HUES6 (cell line): Measurements from ENCODE around the gene SKIC8.

Source experiments
- H3K27ac ChIP-seq: 2 replicates; pipeline ENCODE4 v1.7.0; 2013; ENCODE audit warnings: low read depth, mild to moderate bottlenecking, low read length, inconsistent platforms
- H3K27me3 ChIP-seq: 2 replicates; pipeline ENCODE4 v1.6.1; 2013; ENCODE audit warnings: low read length; ENCODE audit not compliant: control insufficient read depth, insufficient read depth
- H3K36me3 ChIP-seq: 2 replicates; pipeline ENCODE4 v1.6.1; 2013; ENCODE audit warnings: low read length; ENCODE audit not compliant: control insufficient read depth, insufficient read depth
- H3K4me1 ChIP-seq: 2 replicates; pipeline ENCODE4 v1.6.1; 2013; ENCODE audit warnings: low read length; ENCODE audit not compliant: control insufficient read depth, insufficient read depth
- H3K4me3 ChIP-seq: 2 replicates; pipeline ENCODE4 v1.5.1; 2013; ENCODE audit warnings: low read depth, low read length
- H3K9ac ChIP-seq: one replicate; pipeline ENCODE4 v1.6.1; 2013; ENCODE audit warnings: mild to moderate bottlenecking, low read length
- H3K9me3 ChIP-seq: 2 replicates; pipeline ENCODE4 v1.6.1; 2013; ENCODE audit warnings: low read depth, low read length; ENCODE audit not compliant: control insufficient read depth, insufficient read depth

Gene SKIC8

DNA sequence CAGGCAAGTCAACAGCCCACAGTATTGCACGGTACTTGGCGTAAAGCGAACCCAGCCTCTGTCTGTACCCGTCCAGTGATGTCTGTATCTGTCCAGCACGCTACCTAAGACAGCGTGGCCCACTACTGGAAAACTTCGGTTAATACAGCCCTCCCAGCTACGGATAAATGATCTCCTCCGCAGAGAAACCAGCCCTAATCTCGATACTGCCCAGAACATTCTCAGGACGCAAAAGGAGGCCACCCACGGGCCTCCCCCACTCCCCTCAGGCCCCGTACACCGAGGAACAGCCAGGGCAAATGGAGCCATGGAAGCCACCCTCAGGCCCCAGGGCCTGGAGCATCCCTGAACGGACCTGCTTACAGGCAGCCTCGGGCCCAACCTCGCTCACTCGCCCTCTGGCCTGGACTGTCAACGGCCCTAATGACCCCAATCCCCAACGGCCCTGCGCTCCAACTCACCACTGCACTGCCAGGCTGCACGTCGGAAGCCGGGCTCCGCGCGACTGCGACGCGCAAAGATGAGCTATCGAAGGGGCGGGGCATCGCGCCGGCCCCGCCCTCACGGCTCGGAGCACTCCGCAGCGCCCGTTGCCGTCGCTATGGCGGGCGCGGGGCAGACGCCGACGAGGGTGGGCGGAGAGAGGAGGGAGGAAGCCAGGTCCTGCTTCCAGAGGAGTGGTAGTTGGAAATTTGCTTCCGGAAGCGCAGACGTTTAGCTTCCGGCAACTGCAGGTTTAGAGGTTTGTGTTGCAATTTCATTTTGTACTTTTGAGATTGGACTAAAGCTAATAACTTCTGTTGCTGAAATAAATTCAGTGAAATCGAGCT, at the start of gene SKIC8:
Gene SKIC8, minus strand, starts transcription at position 509 of the 830 bp plus-strand sequence. CDS start 3,923 bp downstream, outside the sequence.
- Histone ChIP-seq H3K27me3 (no peaks in the 10 kb centered on the region), H3K27ac (peak within 1 kb of the TSS; percentile 27; the same call in 1 of the 2 replicates), H3K36me3 (peaks cover 2% of the 10 kb centered on the region; the same call in 1 of the 2 replicates), H3K9me3 (no peaks in the 10 kb centered on the region), H3K4me3 (peak within 1 kb of the TSS; percentile 98), H3K9ac (peak within 1 kb of the TSS; percentile 93), H3K4me1 (peaks cover 11% of the 10 kb centered on the region)

DNA sequence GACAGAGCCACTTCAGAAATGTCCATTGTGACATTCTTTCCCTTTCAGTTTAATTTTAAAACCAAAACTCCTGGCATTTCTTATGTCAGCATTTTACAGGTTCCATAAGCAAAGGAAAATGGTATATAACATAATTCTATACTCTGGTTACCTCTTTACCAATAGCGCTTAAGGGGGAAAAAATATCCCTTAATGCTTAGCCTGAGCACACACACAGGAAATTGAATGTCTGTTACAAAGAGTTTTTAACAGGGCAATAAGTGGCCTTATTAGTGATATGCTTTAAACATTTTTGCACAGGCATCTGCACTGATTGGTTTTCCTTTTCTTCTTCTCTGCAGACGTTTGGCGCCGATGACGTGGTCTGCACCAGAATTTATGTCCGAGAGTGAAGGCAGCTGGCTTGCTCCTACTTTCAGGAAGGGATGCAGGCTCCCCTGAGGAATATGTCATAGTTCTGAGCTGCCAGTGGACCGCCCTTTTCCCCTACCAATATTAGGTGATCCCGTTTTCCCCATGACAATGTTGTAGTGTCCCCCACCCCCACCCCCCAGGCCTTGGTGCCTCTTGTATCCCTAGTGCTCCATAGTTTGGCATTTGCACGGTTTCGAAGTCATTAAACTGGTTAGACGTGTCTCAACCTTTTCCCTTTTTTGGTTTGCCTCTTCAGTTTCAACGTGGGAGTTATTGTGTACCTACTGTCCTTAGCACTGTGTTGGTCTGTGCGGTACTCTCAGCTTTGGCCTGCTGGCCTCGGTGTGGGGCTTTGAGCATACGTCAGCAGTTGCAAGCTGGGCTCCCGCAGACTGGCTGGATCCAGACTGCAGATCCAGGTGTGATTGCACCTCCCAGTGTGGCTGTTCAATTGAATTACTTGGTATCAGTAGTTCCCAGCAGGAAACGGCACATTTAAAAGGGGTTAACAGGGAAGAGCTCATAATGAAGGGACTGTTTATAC, 48.5 kb upstream of the SKIC8 start:
- H3K4me3 ChIP-seq: no peak overlapping the region
- H3K27me3 ChIP-seq: no peaks in the 10 kb centered on the region
- H3K27ac ChIP-seq: no peak overlapping the region
- H3K4me1 ChIP-seq: 0 out of 2 replicates have a peak, but pooled peaks cover 4% of the 10 kb centered on the region
- no peaks in the 10 kb centered on the region for H3K9me3 ChIP-seq
- H3K9ac ChIP-seq: no peak overlapping the region
- peaks cover 39% of the 10 kb centered on the region for H3K36me3 ChIP-seq

DNA sequence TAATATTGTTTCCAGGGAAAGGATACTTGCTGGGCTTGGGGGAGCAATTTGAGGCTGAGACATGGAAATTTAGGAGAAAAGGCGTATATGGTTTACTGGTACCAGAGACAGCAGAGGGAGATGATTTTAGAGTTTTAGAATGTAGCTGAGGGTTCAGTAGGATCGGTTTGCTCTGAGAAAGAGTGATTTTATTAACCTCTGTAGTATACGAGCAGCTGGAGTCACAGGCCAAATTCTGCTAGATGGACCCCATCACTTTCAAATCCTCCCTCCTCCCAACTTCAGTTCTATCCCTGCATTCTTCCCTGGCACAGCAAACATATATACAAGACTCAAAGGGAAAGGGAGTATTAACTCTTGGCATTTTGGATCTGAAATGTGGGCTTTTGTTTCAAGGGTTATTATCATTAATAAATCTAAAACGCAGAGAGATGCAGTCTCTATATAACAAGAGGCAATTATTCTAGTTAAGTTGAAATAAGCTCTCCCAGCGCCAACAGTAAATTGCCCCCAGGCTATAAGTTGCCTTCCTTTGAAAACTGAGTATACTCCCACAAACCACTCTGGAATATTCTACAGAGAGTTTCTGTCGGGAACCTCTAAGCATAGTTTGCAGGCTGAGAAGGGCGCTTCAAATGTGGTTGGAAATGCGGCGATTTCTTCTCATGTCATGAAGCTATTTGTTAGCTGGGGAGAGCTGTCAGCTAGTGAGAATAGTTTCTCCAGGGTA, 46.2 kb upstream of the SKIC8 start:
- Histone ChIP-seq H3K9me3 (no peaks in the 10 kb centered on the region), H3K27me3 (peaks cover 22% of the 10 kb centered on the region), H3K4me3 (no peak overlapping the region), H3K36me3 (peaks cover 39% of the 10 kb centered on the region), H3K4me1 (peaks cover 19% of the 10 kb centered on the region), H3K27ac (no peak overlapping the region), H3K9ac (no peak overlapping the region)

DNA sequence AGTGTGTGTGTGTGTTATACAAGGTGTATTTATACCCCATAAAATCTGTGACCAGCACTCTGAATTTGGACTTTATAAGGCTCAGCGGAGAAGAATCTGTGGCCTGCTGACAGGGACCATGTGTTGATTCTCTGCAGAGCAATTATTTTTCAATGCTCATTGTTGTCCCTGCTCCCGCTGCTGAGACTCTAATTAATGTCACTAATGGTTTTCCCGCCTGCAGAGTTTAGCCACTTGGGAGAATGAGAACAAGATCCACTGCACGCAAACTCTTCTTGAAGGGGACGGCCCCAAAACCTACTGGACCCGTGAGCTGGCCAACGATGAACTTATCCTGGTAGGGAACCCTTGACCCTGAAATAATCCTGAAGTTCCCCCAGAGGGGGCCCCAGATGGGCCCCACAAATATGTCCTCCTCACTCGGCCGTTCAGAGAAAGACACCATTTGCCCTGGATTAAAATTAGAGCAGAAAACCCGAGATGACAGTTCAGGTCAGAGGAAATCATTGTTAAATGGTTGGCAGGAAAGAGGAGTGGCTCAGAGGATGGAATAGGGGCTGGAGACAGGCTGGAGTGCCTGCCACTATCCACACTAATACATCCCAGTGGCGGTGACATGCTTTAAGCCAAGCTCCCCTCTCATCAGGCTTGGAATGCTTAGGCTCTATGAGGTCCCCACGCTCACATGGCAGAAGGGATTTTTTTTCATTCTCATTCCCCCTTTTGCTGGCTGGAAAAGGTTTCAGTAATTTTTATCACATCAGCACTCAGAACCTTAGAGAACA, 44.1 kb upstream of the SKIC8 start:
- H3K27me3 ChIP-seq: peaks cover 43% of the 10 kb centered on the region
- H3K27ac ChIP-seq: no peak overlapping the region

DNA sequence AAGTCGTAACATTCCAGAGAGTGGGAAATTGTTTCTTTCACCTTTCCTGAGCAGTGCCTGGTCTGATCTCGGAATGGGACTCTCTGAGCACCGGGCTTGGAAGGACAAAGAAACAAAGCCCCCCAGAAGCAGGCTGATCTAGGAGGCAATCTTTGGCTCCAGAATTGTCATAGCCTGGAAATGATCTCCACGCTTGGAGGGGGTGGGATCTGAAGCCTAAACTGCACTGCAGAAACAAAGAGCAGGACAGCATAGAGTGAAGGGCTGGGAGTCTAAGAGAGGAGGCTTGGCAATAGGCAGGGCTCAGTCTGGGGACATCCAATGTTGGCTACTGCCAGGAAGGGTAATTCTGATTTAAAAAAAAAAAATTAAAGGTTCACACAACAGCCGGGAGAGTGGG, 42.6 kb upstream of the SKIC8 start:
- Histone ChIP-seq H3K4me3 (peak overlapping the region; percentile 70), H3K27me3 (peaks cover 50% of the 10 kb centered on the region), H3K36me3 (peaks cover 22% of the 10 kb centered on the region), H3K9ac (no peak overlapping the region), H3K9me3 (no peaks in the 10 kb centered on the region), H3K4me1 (peaks cover 21% of the 10 kb centered on the region), H3K27ac (no peak overlapping the region)

More for the DNA sequence above, 44.1 kb upstream of the SKIC8 start:
- Histone ChIP-seq H3K9ac (no peak overlapping the region), H3K4me1 (peaks cover 26% of the 10 kb centered on the region), H3K4me3 (no peak overlapping the region), H3K36me3 (peaks cover 36% of the 10 kb centered on the region), H3K9me3 (no peaks in the 10 kb centered on the region)

DNA sequence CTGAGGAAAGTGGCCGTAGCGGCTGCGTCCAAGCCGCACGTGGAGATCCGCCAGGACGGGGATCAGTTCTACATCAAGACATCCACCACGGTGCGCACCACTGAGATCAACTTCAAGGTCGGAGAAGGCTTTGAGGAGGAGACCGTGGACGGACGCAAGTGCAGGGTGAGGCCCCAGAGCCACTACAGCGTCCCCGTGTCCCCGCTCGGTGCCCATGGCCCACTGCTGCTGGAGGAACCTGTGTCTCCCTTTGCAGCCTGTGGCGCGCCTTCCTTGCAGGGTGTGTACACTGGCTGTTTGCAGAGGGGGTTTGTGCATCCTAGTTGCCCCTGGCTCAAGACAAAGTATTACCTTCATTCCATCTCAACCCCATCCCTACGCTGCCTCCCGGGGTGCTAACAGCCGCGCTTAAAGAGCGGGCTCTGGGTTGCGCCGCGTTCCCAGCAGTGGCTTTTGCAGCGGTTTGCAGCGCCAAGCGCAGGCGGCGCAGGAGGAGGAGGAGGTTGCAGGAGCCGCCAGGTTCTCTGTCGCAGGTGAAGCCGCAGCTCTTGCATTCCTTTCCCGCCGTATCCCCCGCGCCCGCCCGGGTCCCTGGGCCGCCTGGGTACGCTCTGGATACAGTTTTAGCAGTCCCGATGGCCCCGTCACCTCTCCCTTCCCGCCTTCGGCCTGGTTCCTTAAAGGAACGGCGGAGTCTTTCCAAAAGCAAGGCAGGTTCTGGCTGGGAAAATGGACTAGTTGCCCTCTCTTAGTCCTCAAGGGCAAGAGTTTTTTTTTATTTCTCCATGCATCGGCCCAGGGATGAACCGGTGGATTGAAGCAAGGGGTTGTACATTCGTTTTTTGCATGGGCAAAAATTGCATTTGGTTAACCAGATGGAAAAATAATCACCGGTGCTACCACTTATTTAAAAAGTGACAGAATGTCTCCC, 41.9 kb upstream of the SKIC8 start:
- Histone ChIP-seq H3K4me1 (peaks cover 21% of the 10 kb centered on the region), H3K27ac (no peak overlapping the region), H3K36me3 (peaks cover 20% of the 10 kb centered on the region), H3K9me3 (no peaks in the 10 kb centered on the region), H3K9ac (peak overlapping the region; percentile 32), H3K27me3 (peaks cover 50% of the 10 kb centered on the region), H3K4me3 (peak overlapping the region; percentile 70)

DNA sequence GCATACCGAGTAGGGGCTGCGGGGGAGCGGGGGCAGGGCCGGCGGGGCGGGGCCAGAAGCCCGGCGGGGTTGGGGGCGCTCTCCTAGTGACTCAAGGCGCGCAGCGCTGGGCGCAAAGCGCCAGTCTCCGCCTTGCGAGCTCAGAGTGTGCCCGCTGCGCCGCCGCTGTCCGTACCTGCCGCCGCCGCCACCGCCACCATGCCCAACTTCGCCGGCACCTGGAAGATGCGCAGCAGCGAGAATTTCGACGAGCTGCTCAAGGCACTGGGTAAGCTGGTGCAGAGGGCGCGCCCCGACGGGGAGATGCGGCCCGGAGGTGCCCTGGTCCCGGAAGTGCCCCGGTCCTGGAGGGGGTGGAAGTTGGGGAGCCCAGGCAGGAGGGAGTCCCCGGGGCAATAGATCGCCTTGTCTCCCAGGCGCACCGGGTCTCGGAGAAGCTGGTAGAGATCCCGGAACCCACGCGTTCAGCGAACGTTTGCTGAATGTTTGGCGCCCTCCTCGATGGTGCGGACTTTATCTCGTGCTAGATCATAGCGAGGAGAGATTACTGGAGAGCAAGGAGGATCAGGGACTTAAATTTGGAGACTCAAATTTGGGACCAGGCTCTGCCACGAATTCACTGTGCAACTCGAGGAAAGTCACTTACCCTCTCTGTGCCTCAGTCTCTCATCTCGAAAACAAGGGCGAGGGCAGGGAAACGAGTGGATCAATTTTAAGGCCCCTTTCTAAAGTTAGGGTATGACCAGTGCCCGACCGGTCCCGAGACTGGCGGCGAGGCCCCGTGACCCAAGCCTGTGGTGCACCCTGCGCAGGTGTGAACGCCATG, 41.0 kb upstream of the SKIC8 start, which contains the start of gene CRABP1:
Gene CRABP1, plus strand, starts transcription at position 123 of the 826 bp plus-strand sequence. Its CDS starts 76 bp downstream, at position 199.
- Histone ChIP-seq H3K9me3 (no peaks in the 10 kb centered on the region), H3K4me1 (peaks cover 21% of the 10 kb centered on the region), H3K27ac (no peak within 1 kb of the TSS), H3K27me3 (peaks cover 50% of the 10 kb centered on the region), H3K36me3 (peaks cover 13% of the 10 kb centered on the region), H3K4me3 (peak within 1 kb of the TSS; percentile 70), H3K9ac (peak within 1 kb of the TSS; percentile 32)

DNA sequence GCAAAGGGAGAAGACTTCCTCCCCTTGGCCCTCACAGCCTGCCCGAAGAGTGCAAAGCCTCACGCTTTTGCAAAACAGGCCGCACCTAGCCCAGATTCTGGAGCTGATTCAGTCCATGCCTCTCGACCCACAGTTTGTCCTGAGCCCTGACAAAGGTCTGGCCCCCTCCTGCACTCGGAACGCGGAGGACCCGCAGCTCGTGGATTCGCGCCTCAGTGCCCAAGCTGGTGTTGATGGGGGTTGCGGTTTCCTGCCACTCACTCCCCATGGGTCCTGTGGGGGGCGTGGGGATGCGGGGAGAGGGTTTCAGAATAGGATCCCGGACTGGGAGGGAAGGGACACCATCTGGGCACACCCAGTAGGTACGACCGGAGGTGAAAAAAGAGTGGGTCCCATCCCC, 40.1 kb upstream of the SKIC8 start:
- Histone ChIP-seq H3K27ac (no peak overlapping the region), H3K9ac (no peak overlapping the region), H3K9me3 (no peaks in the 10 kb centered on the region), H3K4me3 (peak overlapping the region; percentile 70), H3K4me1 (peaks cover 21% of the 10 kb centered on the region), H3K36me3 (peaks cover 7% of the 10 kb centered on the region; the same call in 1 of the 2 replicates), H3K27me3 (peaks cover 50% of the 10 kb centered on the region)

DNA sequence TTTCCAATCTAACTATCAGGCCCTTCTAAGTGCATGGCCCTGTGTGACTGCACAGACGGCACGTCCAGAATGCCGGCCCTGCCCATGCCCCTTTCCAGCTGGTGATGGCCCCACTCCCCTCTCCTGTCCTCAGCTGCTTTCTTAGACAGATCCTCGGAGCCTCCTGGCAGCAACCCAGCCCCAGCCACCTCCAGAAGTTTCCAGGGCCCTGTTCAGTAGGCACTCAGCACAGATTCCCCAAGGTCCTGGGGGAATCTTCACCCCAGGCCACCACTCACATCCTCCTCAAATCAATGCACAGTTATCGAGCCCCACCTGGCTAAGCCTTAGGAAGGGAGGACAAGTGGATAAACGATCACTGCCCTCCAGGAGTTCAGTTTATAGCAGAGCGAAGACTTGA, 39.4 kb upstream of the SKIC8 start:
- H3K9me3 ChIP-seq: no peaks in the 10 kb centered on the region
- H3K9ac ChIP-seq: no peak overlapping the region
- H3K27me3 ChIP-seq: peaks cover 50% of the 10 kb centered on the region
- H3K4me3 ChIP-seq: no peak overlapping the region
- H3K4me1 ChIP-seq: peaks cover 21% of the 10 kb centered on the region
- H3K36me3 ChIP-seq: peaks cover 5% of the 10 kb centered on the region; the same call in 1 of the 2 replicates
- H3K27ac ChIP-seq: no peak overlapping the region
